Hypothalamus (tissue), 51 donors: ENCODE data around the gene SLC39A13.

Experiments used
- DNase-seq, 51 donors: peaks; one replicate each; lab custom pipeline; 2025; lab: John Stamatoyannopoulos, UW

SLC39A13 gene

DNA sequence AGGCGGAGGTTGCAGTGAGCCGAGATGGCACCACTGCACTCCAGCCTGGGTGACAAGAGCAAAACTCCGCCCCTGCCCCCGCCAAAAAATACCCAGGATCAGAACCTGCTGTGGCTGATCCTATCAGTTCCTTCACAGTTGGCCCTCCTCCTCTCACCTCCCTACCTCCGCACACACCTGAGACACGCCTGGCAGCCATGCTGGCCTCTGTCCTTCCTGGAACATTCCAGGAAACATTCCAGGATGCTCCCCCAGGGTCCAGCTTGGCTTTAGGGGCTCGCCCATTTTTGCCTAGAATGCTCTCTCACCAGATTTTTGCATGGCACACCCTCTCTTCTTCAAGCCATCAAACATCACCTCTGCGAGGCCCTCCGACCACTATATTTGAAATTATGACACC, 38.4 kb downstream of the SLC39A13 start:
- no peak for DNase-seq

DNA sequence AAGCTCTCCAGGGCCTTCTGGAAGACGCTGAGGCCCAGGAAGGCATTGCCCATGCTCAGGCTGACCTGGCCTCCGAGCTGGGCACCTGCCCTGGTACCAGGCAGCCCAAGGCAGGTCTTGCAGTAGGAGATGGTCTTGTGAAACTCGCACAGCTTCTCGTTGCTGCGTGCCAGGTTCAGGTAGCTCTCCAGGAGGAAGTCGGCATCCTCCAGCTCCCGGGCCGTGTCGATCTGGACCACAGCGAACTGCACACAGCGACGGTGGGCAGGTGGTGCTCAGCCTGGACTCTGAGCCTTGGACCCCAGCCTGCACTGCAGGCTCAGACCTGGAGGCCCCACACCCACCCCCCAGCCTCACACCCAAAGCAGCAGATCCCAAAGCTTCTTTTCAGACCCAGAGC, 39.5 kb downstream of the SLC39A13 start:
- DNase-seq: no peak

DNA sequence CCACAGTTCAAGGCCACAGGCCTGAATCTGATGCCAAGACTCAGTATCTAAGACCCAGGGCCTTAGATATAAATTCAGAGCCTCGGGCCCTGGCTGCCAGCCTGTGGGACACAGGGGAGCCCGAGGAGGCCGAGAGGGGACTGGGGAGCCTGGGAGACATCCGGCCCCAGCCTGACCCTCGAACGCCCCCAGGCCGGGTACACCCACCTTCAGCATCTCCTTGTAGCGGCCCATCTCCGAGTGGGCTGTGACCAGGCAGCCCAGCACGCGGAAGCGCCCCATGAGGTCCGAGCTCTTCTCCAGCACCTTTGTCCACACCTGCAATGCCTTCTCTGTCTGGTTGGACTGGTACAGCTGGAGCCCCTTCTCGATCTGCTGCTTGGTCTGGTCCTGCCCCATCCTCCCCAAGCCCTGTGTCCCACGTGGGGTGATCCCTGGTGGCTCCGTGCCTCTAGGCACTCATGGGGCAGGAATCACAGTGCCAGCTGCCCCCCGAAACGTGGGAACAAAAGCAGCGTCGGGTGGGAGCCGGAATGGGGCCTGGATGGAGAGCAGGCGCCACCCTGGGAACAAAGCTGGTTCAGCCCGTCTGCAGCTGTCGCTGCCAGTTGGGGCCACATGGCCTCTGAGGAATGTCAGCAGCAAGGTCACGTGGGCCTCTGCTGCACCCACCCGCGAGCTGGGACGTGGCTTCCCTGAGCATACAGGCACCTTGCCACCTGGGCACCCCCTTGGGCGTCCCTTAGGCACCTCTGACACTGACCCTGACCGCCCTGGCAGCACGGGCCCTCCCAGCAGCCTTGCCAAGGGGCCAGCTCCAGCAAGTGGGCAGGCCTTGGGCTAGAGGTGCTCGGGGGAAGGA, 40.4 kb downstream of the SLC39A13 start, which contains the start of gene RAPSN:
Gene RAPSN, minus strand, starts transcription at position 571 of the 862 bp plus-strand sequence. Its CDS starts 172 bp downstream, at position 399.
- DNase-seq: peak in 2 of 51 donors; percentile 2 to 5

DNA sequence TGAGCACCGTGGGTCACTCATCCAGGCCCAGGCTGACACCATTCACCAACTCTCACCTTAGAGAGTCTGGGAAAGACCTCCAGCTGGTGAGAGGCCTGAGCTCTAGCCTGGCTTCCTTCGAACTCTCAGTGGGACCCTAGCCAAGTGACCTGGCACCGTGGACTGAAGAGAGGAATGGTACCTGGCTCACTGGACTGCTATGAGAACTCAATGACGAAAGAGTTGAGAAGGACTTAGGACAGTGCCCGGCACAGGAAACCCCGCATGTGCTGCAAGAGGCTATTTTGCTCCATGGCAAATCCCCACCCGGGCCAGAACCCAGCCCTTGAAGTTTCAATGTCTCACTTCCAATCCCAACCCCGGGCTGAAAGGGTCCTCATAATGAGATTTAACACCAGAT, 41.2 kb downstream of the SLC39A13 start:
- DNase-seq: no peak

DNA sequence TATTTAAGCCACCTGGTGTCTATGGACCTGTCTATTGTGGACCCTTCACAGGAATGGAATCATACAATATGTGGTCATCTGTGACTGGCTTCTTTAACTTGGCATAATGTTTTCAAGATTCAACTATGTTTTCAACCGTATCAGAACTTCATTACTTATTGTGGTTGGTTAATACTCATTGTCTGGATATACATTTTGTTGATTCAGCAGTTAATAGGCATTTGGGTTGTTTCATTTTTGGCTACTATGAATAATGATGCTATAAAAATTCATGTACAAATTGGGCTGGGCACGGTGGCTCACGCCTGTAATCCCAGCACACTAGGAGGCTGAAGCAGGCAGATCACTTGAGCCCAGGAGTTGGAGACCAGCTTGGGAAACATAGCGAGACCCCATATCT, 43.0 kb downstream of the SLC39A13 start:
- DNase-seq: no peak

DNA sequence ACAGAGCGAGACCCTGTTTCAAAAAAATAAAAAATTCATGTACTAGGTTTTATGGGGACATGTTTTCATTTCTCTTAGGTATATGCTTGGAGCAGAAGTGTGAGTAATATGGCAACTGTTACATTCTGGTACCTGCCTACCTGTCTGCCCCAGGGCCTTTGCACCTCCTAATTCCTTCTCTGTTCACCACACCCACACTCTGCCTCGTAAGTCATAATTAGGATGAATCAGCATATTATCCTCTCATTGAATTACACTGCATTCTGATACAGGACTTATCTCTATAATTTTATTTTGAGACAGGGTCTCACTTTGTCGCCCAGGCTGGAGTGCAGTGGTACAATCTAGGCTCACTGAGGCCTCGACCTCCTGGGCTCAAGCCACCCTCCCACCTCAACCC, 43.6 kb downstream of the SLC39A13 start:
- no peak for DNase-seq

DNA sequence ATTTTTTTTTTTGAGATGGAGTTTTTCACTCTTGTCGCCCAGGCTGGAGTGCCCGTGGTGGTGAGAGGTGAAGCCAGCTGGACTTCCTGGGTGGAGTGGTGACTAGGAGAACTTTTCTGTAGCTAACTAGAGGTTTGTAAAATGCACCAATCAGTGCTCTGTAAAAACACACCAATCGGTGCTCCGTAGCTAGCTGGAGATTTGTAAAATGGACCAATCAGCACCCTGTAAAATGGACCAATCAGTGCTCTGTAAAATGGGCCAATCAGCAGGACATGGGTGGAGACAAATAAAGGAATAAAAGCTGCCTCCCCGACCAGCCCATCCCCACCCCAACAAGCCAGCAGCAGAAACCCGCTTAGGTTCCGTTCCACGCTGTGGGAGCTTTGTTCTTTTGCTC, 45.0 kb downstream of the SLC39A13 start:
- no peak for DNase-seq

DNA sequence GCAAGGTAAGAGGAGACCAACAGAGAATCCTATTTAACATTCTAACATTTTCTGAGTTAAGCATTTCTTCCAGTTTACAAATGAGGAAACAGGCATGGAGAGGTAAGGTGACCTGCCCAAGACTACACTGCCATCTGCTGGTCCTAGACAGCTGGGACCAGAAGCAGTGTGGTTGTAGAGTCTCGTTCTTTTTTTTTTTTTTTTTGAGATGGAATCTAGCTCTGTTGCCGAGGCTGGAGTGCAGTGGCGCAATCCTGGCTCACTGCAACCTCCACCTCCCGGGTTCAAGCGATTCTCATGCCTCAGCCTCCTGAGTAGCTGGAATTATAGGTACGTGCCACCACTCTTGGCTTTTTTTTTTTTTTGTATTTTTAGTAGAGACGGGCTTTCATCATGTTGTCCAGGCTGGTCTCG, 45.9 kb downstream of the SLC39A13 start:
- DNase-seq: peak in 33 of 51 donors; percentile 6 to 66 (median 39)

DNA sequence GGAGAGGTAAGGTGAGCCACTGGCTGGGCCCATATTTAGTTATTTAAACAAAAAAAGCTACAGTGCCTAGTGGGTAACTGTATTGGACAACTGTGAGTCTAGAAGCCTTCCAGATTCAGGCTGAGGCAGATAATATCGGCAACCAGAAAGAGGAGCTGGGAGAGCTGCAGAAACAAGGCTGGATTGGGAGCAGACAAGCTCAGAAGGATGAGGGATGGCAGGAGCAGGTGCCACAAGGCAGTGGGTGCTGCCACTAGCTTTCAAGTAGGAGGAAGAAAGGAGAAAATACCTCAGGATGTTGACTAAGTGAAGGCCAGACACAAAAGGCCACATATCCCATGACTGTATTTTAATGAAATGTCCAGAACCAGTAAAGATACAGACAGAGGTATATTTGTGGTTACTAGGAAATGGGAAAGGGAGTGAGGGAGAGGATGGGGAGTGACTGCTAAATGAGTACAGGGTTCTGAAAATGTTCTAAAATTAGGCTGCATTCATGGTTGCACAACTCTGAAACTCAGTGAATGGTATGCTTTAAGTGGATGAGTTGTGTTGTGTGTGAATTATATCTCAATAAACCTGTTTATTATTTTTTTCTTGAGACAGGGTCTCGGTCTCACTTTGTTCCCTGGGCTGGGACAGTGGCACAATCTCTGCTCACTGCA, 52.3 kb downstream of the SLC39A13 start:
- DNase-seq: no peak

DNA sequence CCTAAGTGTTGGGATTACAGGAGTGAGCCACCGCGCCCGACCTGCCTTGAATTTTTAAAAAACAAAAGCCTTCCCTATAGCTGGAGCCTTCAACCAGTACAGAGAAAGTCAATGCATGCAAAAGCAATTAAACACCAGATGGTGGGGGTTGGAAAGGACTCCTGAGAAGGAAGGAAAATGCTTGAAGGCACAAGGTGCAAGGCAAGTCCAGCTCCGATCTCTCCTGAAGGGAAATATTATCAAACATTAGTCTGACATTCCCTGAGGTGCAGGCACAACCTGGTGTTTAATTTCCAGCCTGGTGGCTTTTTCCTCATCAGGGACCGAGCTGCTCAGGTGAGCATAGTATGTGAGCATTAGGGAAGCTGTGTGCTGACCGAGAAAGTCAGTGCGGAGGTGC, 53.5 kb downstream of the SLC39A13 start:
- DNase-seq: no peak

DNA sequence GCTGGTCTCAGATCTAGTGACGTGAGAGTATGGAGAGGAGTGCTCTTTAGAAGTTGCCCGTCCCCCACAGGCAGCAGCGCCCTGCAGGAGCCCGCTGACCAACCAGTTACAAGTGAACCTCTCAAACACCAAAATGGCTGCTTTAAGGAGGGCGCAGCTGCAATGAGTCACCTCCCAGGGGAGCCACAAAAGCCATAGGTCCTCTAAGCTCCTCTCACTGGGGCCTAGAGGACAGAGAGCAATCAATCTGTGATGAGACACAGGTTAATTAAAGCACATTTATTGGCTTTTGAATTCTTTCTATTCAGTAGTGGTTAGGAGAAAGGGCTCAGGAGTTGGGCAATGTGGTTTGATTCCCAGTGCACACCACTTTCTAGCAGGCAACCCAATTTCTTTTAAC, 56.1 kb downstream of the SLC39A13 start:
- DNase-seq: no peak
